ENCODE measurements around the gene ATF1. TPM values are rescaled to one million over a fixed set of nuclear protein-coding genes. Genes with fewer than 3 reads are reported as not detected.
A peak's percentile ranks its signal among the peaks of the same experiment; 100 is the strongest.

ATF1 gene
- total and polyA plus RNA-seq, 2 donors from 2014 or later, result 13.9 to 29.0 TPM

DNA sequence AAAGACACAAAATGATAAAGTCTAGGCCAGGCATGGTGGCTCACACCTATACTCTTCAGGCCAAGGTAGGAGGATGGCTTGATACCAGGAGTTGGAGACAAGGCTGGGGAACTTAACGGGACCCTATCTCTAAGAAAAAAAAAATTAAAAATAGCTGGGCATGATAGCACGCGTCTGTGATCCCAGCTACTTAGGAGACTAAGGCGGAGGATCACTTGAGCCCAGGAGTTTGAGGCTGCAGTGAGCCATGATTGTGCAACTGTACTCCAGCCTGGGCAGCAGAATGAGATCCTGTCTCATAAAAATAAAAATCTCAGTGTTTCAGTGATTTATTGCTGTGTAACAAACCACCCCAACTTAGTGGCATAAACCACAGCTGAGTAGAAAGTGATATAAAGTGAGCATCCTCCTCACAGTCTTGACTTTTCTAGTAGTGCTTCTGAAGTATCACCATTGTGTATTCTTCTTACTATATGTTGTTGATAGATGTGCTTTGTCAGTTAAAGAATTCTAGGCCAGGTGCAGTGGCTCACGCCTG lies 10.6 kb upstream of the ATF1 start:
- no peaks in the 10 kb centered on the region for H3K36me3 ChIP-seq (ENCODE audit: control insufficient read depth in 2 of 3, insufficient read depth in 3 of 3, low read length in 3 of 3)
- no peaks in the 10 kb centered on the region for H3K9me3 ChIP-seq (ENCODE audit: control insufficient read depth in 2 of 3, insufficient read depth in 1 of 3, low read length in 3 of 3)
- H3K4me1 ChIP-seq (ENCODE audit: control insufficient read depth in 2 of 3, insufficient read depth in 2 of 3, low read depth in 1 of 3, low read length in 3 of 3), result no peaks in the 10 kb centered on the region
- H3K9ac ChIP-seq (ENCODE audit: low read length in 3 of 3), result no peak overlapping the region
- no peak for FAIRE-seq
- no peak overlapping the region for H3K27ac ChIP-seq (ENCODE audit: low read depth in 2 of 2, low read length in 2 of 2)
- H3K27me3 ChIP-seq (ENCODE audit: control insufficient read depth, insufficient read depth, low read length), result no peaks in the 10 kb centered on the region
- H3K4me3 ChIP-seq (ENCODE audit: low read length in 3 of 3), result no peak overlapping the region
- TF ChIP-seq, protein P1, sequence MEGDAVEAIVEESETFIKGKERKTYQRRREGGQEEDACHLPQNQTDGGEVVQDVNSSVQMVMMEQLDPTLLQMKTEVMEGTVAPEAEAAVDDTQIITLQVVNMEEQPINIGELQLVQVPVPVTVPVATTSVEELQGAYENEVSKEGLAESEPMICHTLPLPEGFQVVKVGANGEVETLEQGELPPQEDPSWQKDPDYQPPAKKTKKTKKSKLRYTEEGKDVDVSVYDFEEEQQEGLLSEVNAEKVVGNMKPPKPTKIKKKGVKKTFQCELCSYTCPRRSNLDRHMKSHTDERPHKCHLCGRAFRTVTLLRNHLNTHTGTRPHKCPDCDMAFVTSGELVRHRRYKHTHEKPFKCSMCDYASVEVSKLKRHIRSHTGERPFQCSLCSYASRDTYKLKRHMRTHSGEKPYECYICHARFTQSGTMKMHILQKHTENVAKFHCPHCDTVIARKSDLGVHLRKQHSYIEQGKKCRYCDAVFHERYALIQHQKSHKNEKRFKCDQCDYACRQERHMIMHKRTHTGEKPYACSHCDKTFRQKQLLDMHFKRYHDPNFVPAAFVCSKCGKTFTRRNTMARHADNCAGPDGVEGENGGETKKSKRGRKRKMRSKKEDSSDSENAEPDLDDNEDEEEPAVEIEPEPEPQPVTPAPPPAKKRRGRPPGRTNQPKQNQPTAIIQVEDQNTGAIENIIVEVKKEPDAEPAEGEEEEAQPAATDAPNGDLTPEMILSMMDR (IDR thresholded peaks at IDR 0.05; ENCODE audit: borderline replicate concordance, extremely low read depth, insufficient read depth), result no peak
- no peak for DNase-seq
- intact Hi-C loops (cut with DNase I), result no loop called here

GRCh38 chr12:50764286-50765094 lies 589 bp downstream of the ATF1 start:
- Histone ChIP-seq H3K4me1 (ENCODE audit: control insufficient read depth in 2 of 3, insufficient read depth in 2 of 3, low read depth in 1 of 3, low read length in 3 of 3) (peaks cover 0 to 8% (median 0%) of the 10 kb centered on the region in 3 donors), H3K27ac (ENCODE audit: low read depth in 2 of 2, low read length in 2 of 2) (peak overlapping the region; percentile 98 to 99), H3K9me3 (ENCODE audit: control insufficient read depth in 2 of 3, insufficient read depth in 1 of 3, low read length in 3 of 3) (no peaks in the 10 kb centered on the region), H3K36me3 (ENCODE audit: control insufficient read depth in 2 of 3, insufficient read depth in 3 of 3, low read length in 3 of 3) (no peaks in the 10 kb centered on the region), H3K27me3 (ENCODE audit: control insufficient read depth, insufficient read depth, low read length) (no peaks in the 10 kb centered on the region), H3K4me3 (ENCODE audit: low read length in 3 of 3) (peak overlapping the region; percentile 80 to 86 (median 84)), H3K9ac (ENCODE audit: low read length in 3 of 3) (peak overlapping the region; percentile 63 to 85 (median 82))
- FAIRE-seq (no peak), DNase-seq (peak in 4 of 5 donors; percentile 56 to 85 (median 70))
- intact Hi-C loops (cut with DNase I), result no loop called here
- TF ChIP-seq, protein P1 (IDR thresholded peaks at IDR 0.05; ENCODE audit: borderline replicate concordance, extremely low read depth, insufficient read depth), result peak; percentile 2

DNA sequence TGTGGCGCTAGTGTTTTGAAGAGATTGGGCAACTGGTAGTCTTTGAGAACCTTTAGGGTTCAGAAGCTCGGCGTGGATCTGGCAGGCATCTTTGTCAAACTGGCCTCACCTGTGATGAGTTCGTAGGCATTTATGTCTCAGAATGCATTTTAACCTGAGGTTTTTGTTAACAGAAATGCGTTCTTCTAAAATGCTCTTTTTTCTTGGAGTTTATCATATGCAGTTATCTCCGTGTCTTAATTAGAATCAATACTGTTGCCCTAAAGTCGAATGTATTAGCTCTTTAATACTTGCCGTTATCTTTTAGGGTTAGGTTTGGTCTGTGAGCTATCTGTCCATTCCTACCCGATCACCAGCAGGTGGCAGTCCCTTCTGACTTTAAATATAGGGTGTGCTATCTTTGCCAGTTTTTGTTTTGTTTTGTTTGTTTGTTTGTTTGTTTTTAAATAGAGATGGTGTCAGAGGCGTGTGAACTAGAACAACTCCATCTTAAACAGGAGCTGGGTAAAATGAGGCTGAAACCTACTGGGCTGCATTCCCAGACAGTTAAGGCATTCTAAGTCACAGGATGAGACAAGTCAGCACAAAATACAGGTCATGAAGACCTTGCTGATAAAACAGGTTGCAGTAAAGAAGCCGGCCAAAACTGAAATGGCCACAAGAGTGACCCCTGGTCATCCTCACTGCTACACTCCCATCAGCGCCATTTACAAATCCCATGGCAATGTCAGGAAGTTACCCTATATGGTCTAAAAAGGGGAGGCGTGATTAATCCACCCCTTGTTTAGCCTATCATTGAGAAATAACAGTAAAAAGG lies 1.4 kb downstream of the ATF1 start:
- H3K27ac ChIP-seq (ENCODE audit: low read depth in 2 of 2, low read length in 2 of 2), result peak overlapping the region; percentile 71 to 98
- TF ChIP-seq, protein P1 (IDR thresholded peaks at IDR 0.05; ENCODE audit: borderline replicate concordance, extremely low read depth, insufficient read depth), result peak; percentile 66
- intact Hi-C loops (cut with DNase I), result no loop called here
- H3K4me3 ChIP-seq (ENCODE audit: low read length in 3 of 3), result peak overlapping the region; percentile 80 to 86 (median 80)
- H3K27me3 ChIP-seq (ENCODE audit: control insufficient read depth, insufficient read depth, low read length), result no peaks in the 10 kb centered on the region
- peaks cover 0 to 8% (median 0%) of the 10 kb centered on the region in 3 donors for H3K4me1 ChIP-seq (ENCODE audit: control insufficient read depth in 2 of 3, insufficient read depth in 2 of 3, low read depth in 1 of 3, low read length in 3 of 3)
- H3K9me3 ChIP-seq (ENCODE audit: control insufficient read depth in 2 of 3, insufficient read depth in 1 of 3, low read length in 3 of 3), result no peaks in the 10 kb centered on the region
- H3K9ac ChIP-seq (ENCODE audit: low read length in 3 of 3), result peak overlapping the region; percentile 38 to 63 (median 60)
- no peaks in the 10 kb centered on the region for H3K36me3 ChIP-seq (ENCODE audit: control insufficient read depth in 2 of 3, insufficient read depth in 3 of 3, low read length in 3 of 3)
- FAIRE-seq, result no peak
- DNase-seq, result peak in 3 of 5 donors; percentile 34 to 76 (median 72)

Data from kidney (tissue), 14 donors.